K562 (cell line): ENCODE measurements around the gene ZSWIM8. TPM values are rescaled to one million over a fixed set of nuclear protein-coding genes. Genes with fewer than 3 reads are reported as not detected.

Experiments
- ZNF407 ChIP-seq: fragments of 450-650 bp; IDR thresholded peaks from 2 replicates; pipeline ENCODE4 v1.6.1; 2016; ENCODE audit warnings: low read depth
- polyA plus RNA-seq, 8 experiments: library from polyadenylated mRNA; depleted of rRNA in 4 of 8; stranded (reverse) in 5 of 8; unstranded in 3 of 8; fragments of >200 nt; fragmentation: Nextera tagmentation in 2 of 8; fragmentation: Illumina TruSeq in 1 of 8; extraction: Ambion mirVana in 2 of 8; extraction: Trizol in 1 of 8; gene quantifications; 2 replicates each; pipeline versions ENCODE4 v1.2.1 to v1.2.3, GENCODE V29; 2011 to 2014; ENCODE audit warnings: inconsistent platforms in 1 of 8, missing spikeins in 1 of 8
- total RNA-seq, 7 experiments: library from RNA; depleted of rRNA in 6 of 7; stranded (reverse); fragments of >200 nt in 6 of 7; fragmentation: Illumina TruSeq in 2 of 7; extraction: Trizol in 2 of 7; gene quantifications; 2 replicates each; pipeline versions ENCODE4 v1.2.1 to v1.2.3, GENCODE V29; 2011 to 2021; ENCODE audit warnings: low replicate concordance in 1 of 7

The ZSWIM8 gene
- total and polyA plus RNA-seq, 9 of the 15 experiments (the other 6 are each of a cell fraction or from before 2014, with no cell fraction given) = 5.6 to 47.8 (median 26.7) TPM

GRCh38 chr10:73743905-73744663, 41.3 kb upstream of the ZSWIM8 start, which contains the start of gene SEC24C (continued):
- no peak for TF ChIP-seq ZNF407
